GM11168 (cell line): ENCODE data around the gene CACNA1I.

Experiments
- in situ Hi-C: fragments of 300-500 bp; cut with MboI; formaldehyde crosslinking; loops from one replicate; pipeline ENCODE4 v1.12.0; 2022; ENCODE audit warnings: low sequenced_read_pairs; ENCODE audit not compliant: unreplicated experiment

CACNA1I gene

GRCh38 chr22:39535357-39535725 is 35.2 kb upstream of the CACNA1I start:
- in situ Hi-C loops = no loop called here

DNA sequence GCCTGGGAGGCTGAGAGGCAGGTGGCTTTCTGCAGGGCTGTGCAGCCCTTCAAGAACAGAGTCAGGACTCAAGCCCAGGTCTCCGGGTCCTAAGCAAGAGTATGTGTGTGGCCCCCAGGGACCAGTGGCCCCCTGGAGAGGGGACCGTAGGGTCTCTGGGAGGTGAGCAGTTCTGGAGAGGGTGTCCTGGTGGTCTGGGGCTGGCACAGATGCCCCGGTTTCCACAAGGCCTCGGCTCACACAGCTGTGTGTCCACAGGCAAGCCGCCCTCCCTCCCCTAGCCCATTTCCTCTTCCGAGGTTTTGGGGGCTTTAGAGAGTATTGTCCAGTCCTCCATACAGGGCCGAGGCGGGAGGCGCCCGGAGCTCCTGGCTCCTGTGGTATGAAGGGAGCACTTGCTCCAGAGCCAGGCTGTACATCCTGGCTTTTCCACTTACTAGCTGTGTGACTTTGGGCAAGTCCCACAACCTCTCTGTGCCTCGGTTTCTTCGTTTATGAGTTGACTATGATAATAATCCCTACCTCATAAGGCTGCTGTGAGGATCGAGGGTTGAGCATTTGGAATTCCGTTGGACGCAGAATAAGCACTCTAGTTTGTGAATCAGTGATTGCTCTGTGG is 34.6 kb upstream of the CACNA1I start:
- in situ Hi-C loops = no loop called here

DNA sequence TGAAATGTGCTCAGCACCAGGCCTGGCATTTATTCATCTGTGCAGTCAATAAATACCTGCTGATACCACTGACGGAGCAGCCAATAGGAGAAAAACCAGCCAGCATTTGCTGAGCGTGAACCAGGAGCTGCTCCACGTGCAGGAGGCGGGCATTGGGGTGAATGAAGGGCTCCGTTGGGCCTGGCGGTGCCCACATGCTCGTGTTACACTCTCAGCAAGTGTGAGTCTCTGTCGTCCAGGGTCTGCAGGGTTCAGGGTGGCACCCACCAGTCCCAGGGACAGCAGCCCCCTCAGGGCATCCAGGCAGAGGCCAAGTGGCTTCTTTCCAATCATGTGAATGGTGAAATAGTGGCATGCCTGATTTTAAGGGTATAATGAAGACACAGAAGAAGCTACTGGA is 33.8 kb upstream of the CACNA1I start:
- in situ Hi-C loops = no loop called here

- in situ Hi-C loops = no loop called here
Measured at GRCh38 chr22:39537975-39538374, 32.6 kb upstream of the CACNA1I start.

DNA sequence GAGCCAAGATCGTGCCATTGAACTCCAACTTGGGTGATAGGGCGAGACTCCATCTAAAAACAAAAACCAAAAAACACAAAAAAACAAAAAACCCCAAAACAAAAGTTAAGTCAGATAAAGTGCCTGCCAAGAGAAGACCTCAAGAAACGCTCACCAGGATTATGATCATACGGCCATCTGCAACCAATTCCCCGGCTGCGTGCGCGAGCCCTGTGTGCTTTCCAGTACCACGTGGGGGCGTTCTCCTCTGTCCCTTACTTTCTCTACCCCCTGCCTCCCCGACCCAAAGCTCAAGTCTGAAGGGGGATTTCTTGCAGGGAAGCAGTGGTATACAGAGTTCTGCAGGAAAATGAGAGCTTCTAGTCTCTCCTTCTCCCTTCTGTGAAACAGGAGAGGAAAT is 27.5 kb upstream of the CACNA1I start:
- in situ Hi-C loops = loop anchor here (5.0 kb wide), 1 partner anchor 489 kb away; no protein-coding TSS in a partner anchor

DNA sequence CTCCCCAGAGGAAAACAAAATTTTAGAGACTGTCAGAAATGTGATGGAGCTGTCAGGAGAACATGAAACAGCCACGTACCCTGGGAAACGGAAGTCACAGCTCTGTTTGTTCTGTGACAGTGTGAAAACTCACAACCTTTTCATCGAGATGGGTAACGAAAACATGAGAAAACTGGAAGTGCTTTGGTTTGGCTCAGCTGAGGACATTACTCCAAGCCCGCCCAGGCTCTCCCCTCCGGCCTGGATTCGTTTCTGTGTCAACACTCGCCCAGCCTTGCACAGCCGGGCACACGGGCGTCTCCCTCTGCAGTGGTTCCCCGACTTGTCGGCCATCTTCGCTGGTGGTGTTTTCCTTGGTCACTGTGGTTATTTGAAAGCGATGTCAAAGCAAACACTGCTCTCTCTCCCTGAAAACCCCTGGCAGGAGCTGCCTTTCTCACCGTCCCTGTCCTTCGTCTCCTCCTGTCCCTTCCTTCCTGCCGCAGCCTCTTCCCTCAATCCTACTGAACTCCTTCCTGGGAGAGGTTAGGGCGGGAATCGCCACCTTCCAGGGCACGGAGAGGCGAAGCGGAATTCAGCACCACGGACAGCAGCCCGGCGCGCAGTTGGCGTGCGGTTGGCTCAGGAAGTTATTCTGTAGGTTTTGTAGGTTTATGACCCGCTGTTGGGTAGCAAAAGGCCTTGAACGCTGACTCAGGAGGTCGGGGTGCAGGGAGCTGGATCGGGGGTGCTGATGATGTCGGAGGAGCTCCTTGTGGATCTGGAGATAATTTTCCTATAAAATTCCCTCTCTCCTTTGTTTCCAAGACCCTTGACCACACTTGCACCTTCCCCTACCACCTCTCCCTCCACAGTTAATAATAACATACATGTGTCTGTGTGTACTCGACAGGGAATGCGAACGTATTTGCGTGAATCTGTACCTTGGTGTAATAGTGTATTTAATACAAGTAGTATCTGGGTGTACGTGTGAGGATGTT is 24.9 kb upstream of the CACNA1I start:
- in situ Hi-C loops = no loop called here

DNA sequence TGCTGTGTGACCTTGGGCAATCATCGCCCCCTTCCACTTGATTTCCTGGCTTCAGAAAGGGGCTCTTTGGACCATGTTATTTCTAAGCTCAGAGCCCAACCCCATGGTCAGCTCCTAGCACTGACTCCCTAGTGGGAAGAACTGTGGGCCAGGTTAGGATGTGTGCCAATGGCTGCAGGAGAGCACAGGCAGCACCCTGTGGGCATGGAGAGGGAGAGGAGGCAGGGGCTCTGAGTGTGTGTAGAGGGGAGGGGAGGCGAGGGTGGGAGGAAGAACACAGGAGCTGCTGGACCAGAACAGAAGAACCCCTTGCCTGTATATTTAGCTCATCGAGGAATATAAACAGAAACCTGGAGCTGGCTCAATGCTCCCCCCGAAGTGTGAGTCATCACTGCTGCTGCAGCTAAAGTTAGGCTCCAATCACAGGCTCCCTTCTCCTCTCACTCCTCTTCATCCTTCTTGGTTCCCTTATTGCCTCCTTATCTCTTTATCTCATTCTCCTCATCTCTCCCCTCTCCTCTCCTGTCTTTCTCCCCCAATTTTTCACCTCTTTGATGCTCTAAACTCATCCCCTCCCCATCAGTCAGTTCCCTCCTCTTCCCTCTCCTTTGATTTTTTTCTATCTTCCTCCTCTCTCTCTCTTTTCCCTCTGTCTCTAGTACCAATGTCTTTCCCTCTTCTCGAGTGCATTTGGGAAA is 23.5 kb upstream of the CACNA1I start:
- in situ Hi-C loops = no loop called here

GRCh38 chr22:39547587-39547947 is 23.0 kb upstream of the CACNA1I start:
- in situ Hi-C loops = no loop called here

- in situ Hi-C loops = no loop called here
Measured at GRCh38 chr22:39553429-39553828, 17.1 kb upstream of the CACNA1I start.

- in situ Hi-C loops = no loop called here
Measured at GRCh38 chr22:39554151-39554550, 16.4 kb upstream of the CACNA1I start.

DNA sequence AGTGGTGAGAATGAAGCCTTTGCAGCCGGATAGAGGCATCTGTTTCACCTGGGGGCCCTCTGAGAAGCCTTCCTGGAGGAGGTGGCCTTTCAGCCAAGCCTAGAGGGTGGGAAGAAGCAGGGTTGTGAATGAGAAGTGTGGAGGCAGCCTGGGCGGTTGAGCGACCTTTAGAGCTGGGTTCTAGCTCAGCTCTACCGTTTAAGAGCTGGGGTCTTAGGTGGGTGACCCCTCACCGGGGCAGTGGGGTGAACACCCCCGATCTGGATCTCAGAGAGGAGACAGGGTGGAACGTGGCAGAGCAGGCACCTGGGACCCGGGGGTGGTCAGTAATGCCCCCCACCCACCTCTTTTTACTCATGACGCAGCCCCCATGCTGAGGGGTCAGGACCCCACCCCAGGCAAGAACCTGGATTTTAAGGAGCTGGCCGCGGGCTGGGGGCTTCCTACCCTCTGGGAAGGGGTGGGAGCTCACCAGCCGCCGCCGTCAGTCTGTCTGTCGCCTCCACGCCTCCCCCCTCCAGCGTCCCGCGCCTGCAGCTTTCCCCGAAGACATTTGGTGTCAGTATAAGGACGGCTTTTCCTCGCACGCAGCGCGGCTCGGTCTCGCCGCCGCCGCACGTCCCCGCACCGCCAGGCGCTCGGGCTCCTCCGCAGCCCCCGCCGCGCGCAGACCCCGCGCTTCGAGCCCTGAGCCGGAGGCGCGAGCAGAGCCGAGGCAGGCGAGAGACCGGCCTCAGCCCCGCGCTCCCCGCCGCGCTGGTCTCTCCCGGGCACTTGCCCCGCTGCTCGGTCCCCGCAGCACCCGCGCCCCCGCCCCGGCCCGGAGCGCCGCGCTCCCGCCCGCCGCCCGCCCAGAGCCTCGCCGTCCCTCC is 13.3 kb upstream of the CACNA1I start:
- in situ Hi-C loops = no loop called here

DNA sequence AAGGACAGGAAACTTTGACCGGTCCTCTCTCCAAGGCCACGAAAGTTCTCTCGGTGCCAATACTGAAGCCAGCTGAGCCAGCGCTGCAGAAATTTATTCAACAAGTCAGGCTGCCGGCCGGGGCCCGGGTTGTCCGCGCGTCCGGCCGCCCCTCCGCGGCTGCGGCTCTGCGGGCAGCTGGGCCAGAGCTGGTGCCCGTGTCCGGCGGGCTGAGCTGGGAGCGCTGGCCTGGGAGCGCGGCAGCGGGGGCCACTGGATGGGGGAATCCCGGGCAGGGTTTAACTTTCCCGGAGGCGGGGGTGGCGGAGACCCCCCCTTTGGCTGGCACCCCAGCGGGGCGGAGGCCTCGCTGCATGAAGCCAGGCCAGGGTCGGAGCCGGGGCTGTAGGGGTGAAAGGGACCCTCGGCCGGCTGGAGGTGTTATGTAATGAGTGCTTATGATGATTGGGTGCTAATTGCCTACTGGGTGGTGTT is 12.3 kb upstream of the CACNA1I start:
- in situ Hi-C loops = no loop called here

- in situ Hi-C loops = no loop called here
Measured at GRCh38 chr22:39558950-39559349, 11.6 kb upstream of the CACNA1I start.

- in situ Hi-C loops = no loop called here
Measured at GRCh38 chr22:39559456-39560105, 11.0 kb upstream of the CACNA1I start.

DNA sequence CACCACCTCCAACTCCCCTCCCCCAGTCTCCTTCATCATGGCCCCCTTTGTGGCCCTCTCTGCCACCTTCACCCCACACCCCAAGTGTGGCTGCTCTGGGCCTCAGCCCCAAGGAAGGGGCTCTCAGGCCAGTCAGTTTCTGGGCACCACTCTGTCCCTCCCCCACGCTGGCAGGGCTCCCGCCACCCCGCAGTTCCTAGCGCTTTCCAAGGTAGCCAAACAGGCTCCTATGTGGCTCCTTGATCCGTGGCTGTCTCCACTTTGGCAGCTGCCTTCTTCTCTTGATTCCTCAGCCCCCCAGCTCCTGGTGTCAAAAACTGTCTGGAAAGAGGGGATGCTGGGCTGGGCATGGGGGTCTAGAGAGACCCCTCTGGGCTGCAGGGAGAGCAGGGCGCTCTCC is 10.4 kb upstream of the CACNA1I start:
- in situ Hi-C loops = no loop called here

GRCh38 chr22:39562839-39563489 is 7.6 kb upstream of the CACNA1I start:
- in situ Hi-C loops = no loop called here

- in situ Hi-C loops = no loop called here
Measured at GRCh38 chr22:39563571-39564428, 6.8 kb upstream of the CACNA1I start.

DNA sequence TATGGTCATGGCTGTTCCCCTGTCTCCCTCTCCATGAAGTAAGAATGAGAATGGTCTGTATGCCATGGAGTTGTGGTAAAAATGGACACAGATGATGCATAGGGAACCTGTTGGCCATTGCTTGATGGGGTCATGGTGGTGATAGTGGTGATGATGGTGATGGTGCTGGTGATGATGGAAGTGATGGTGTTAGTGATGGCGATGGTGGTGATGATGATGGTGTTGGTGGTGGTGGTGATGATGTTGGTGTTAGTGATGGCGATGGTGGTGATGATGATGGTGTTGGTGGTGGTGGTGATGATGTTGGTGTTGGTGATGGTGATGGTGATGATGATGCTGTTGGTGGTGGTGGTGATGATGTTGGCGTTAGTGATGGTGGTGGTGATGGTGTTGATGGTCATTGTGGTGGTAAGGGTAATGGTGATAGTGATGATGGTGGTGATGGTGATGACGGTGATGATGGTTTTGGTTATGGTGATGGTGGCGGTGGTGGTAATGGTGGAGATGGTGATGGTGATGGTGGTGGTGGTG is 5.1 kb upstream of the CACNA1I start:
- in situ Hi-C loops = no loop called here
